A549 (cell line): Measurements from ENCODE around the gene WDR17. TPM values are rescaled to one million over a fixed set of nuclear protein-coding genes. Genes with fewer than 3 reads are reported as not detected.

Source experiments
- ATAC-seq, 2 experiments: fragments of 200-7000 bp in 1 of 2; fragments of >200 bp in 1 of 2; cut with Nextera tagmentation in 1 of 2; cut with Tn5 transposase in 1 of 2; 3 replicates each; pipeline versions ENCODE4 v1.8.0 to v1.9.1; 2018 to 2020; ENCODE audit warnings: mild to moderate bottlenecking in 1 of 2, moderate library complexity in 1 of 2
- CTCF ChIA-PET: fragments of 300-600 bp; sonication (Branson Sonifier 250); formaldehyde crosslinking; extraction: SDS; loops from one replicate; lab custom pipeline; 2021; ENCODE audit warnings: antibody characterized with exemption, inconsistent platforms; lab: Yijun Ruan, JAX
- POLR2A ChIA-PET: fragments of 350-600 bp; formaldehyde crosslinking; extraction: SDS; loops from one replicate; lab custom pipeline; 2021; ENCODE audit warnings: antibody characterized with exemption, inconsistent platforms; lab: Yijun Ruan, JAX
- DNase-seq, 2 experiments: peaks; one replicate each; pipeline versions ENCODE4 v3.0.0 to v3.0.0-alpha.2; 2011 to 2016; ENCODE audit warnings: low read depth in 1 of 2, low spot score in 1 of 2
- FAIRE-seq: peaks from 2 replicates; lab custom pipeline; 2011; peaks lifted over from hg19 to GRCh38; lab: Jason Lieb, UNC
- H3K27ac ChIP-seq, 2 experiments: fragments of >200 bp; sonication (Bioruptor Twin); formaldehyde crosslinking; 3 replicates each; pipeline ENCODE4 v1.5.1; 2016 to 2017
- H3K4me1 ChIP-seq: fragments of >200 bp; sonication (Bioruptor Twin); formaldehyde crosslinking; 3 replicates; pipeline ENCODE4 v1.6.1; 2016
- H3K4me2 ChIP-seq: fragments of >200 bp; sonication (Bioruptor Twin); formaldehyde crosslinking; 3 replicates; pipeline ENCODE4 v1.6.1; 2016
- H3K4me3 ChIP-seq: fragments of >200 bp; sonication (Bioruptor Twin); formaldehyde crosslinking; 3 replicates; pipeline ENCODE4 v1.5.1; 2016
- H3K9me3 ChIP-seq: fragments of >200 bp; sonication (Bioruptor Twin); formaldehyde crosslinking; 3 replicates; pipeline ENCODE4 v1.6.1; 2016
- BCL3 ChIP-seq: fragments of >200 bp; sonication (Bioruptor Twin); formaldehyde crosslinking; IDR thresholded peaks from 3 replicates; pipeline ENCODE4 v1.6.1; 2016
- CBX2 ChIP-seq: fragments of 200-600 bp; sonication (generic); IDR thresholded peaks from 2 replicates; pipeline ENCODE4 v1.6.1; 2016; ENCODE audit warnings: low read depth, mild to moderate bottlenecking, borderline replicate concordance
- CBX8 ChIP-seq: fragments of 200-600 bp; sonication (generic); IDR thresholded peaks from 2 replicates; pipeline ENCODE4 v1.6.1; 2016
- CTCF ChIP-seq: fragments of >200 bp; sonication (Bioruptor Twin); formaldehyde crosslinking; IDR thresholded peaks from 3 replicates; pipeline ENCODE4 v1.5.1; 2016
- E2F6 ChIP-seq: IDR thresholded peaks from 2 replicates; pipeline ENCODE4 v1.6.1; 2012; ENCODE audit warnings: low read depth, borderline replicate concordance
- EHF ChIP-seq: fragments of 250-450 bp; sonication (Bioruptor Pico); IDR thresholded peaks from 2 replicates; pipeline ENCODE4 v1.5.0; 2020; ENCODE audit warnings: mild to moderate bottlenecking
- HDAC2 ChIP-seq: fragments of 200-600 bp; sonication (generic); IDR thresholded peaks from 2 replicates; pipeline ENCODE4 v1.6.1; 2016
- HEYL ChIP-seq: fragments of 250-450 bp; sonication (Bioruptor Pico); IDR thresholded peaks from 2 replicates; pipeline ENCODE4 v1.8.0; 2021; ENCODE audit warnings: mild to moderate bottlenecking, moderate library complexity
- HOXB5 ChIP-seq: fragments of 250-450 bp; sonication (Bioruptor Pico); IDR thresholded peaks from 2 replicates; pipeline ENCODE4 v1.5.0; 2020; ENCODE audit warnings: mild to moderate bottlenecking, moderate library complexity
- KDM1A ChIP-seq: fragments of 200-600 bp; sonication (generic); IDR thresholded peaks from 2 replicates; pipeline ENCODE4 v1.6.1; 2016; ENCODE audit warnings: low read depth, mild to moderate bottlenecking
- MAZ ChIP-seq: fragments of 150-350 bp; IDR thresholded peaks from 2 replicates; pipeline ENCODE4 v1.6.1; 2014; ENCODE audit warnings: antibody characterized with exemption, low read depth, low read length, borderline replicate concordance
- NFE2L2 ChIP-seq: fragments of 150-350 bp; conservative IDR thresholded peaks from 2 replicates; pipeline ENCODE4 v1.6.1; 2014; ENCODE audit warnings: low read length
- PBX3 ChIP-seq: IDR thresholded peaks from 2 replicates; pipeline ENCODE4 v1.6.1; 2012
- POLR2A ChIP-seq: IDR thresholded peaks from 2 replicates; pipeline ENCODE4 v1.6.1; 2012; ENCODE audit warnings: mild to moderate bottlenecking, low read length
- POLR2AphosphoS2 ChIP-seq: conservative IDR thresholded peaks from 2 replicates; pipeline ENCODE4 v1.6.1; 2012; ENCODE audit warnings: low read length, improper control_type of control experiment, inconsistent platforms
- TFCP2L1 ChIP-seq: fragments of 250-450 bp; sonication (Bioruptor Pico); IDR thresholded peaks from 2 replicates; pipeline ENCODE4 v1.5.0; 2021; ENCODE audit warnings: mild to moderate bottlenecking
- ZC3H11A ChIP-seq: fragments of 450-650 bp; IDR thresholded peaks from 2 replicates; pipeline ENCODE4 v1.6.1; 2014; ENCODE audit warnings: antibody characterized with exemption, mild to moderate bottlenecking
- ZFP36 ChIP-seq: fragments of 450-650 bp; IDR thresholded peaks from 2 replicates; pipeline ENCODE4 v1.6.1; 2014; ENCODE audit warnings: borderline replicate concordance; ENCODE audit not compliant: partially characterized antibody
- ZNF302 ChIP-seq: fragments of 250-450 bp; sonication (Bioruptor Pico); IDR thresholded peaks from 2 replicates; pipeline ENCODE4 v1.9.0; 2021; ENCODE audit warnings: inconsistent platforms, mild to moderate bottlenecking, moderate library complexity
- WGBS: methylation state at CpG from one replicate; pipeline ENCODE4 v1.1.6; 2017; ENCODE audit errors: missing lambda C conversion rate; 5-methylcytosine and 5-hydroxymethylcytosine counted together
- polyA plus RNA-seq, 4 experiments: library from polyadenylated mRNA; depleted of rRNA in 3 of 4; stranded (reverse); fragments of >200 nt; fragmentation: RNase III in 1 of 4; extraction: RNeasy Plus Mini Kit Qiagen cat#74134 plus additional on column Dnase treatment in 1 of 4; gene quantifications; 2 replicates in 3 of 4; 3 replicates in 1 of 4; pipeline ENCODE4 v1.2.3, GENCODE V29; 2011 to 2017

The WDR17 gene
- polyA plus RNA-seq, 2 of the 4 experiments (the other 2 are of a cell fraction), result 2.1 to 7.5 TPM

GRCh38 chr4:176198316-176198903 lies 132.8 kb downstream of the WDR17 start:
- CTCF ChIA-PET, result no interaction called here
- no peak overlapping the region for H3K4me2 ChIP-seq
- H3K27ac ChIP-seq, result no peak overlapping the region
- no peaks in the 10 kb centered on the region for H3K9me3 ChIP-seq
- no peak for TF ChIP-seq KDM1A
- POLR2A ChIA-PET, result no interaction called here
- no peak for FAIRE-seq
- ATAC-seq, result no peak
- DNase-seq, result no peak
- H3K4me1 ChIP-seq, result peaks cover 4% of the 10 kb centered on the region; the same call in 2 of the 3 replicates
- no peak overlapping the region for H3K4me3 ChIP-seq
- 67% methylated on average over 8 of the region's 8 CpGs for WGBS

- POLR2A ChIA-PET, result no interaction called here
- DNase-seq (no peak), FAIRE-seq (no peak), ATAC-seq (no peak)
- Histone ChIP-seq H3K4me1 (no peaks in the 10 kb centered on the region), H3K4me3 (no peak overlapping the region), H3K9me3 (no peaks in the 10 kb centered on the region), H3K27ac (no peak overlapping the region), H3K4me2 (no peak overlapping the region)
- TF ChIP-seq POLR2A (no peak), NFE2L2 (no peak), HEYL (no peak), EHF (CRISPR knock-in tag) (no peak), ZNF302 (no peak), CBX2 (no peak)
- WGBS, result 53% methylated on average over 4 of the region's 4 CpGs
- CTCF ChIA-PET, result no interaction called here
These were observed 139.7 kb downstream of the WDR17 start for GRCh38 chr4:176205299-176205698.

- Histone ChIP-seq H3K4me1 (no peaks in the 10 kb centered on the region), H3K27ac (no peak overlapping the region), H3K4me2 (no peak overlapping the region), H3K9me3 (no peaks in the 10 kb centered on the region), H3K4me3 (no peak overlapping the region)
- ATAC-seq, result no peak
- ChIA-PET CTCF (interaction anchor here (0.7 kb wide), 1 partner anchor 11 kb away, joined by 3 read pairs; no protein-coding TSS in a partner anchor), POLR2A (no interaction called here)
- 58% methylated on average over 5 of the region's 5 CpGs for WGBS
- FAIRE-seq, result no peak
- TF ChIP-seq ZFP36 (no peak), ZC3H11A (no peak), CTCF (no peak), BCL3 (no peak), HOXB5 (no peak), HDAC2 (no peak)
- no peak for DNase-seq
These were observed 142.2 kb downstream of the WDR17 start for GRCh38 chr4:176207839-176208238.

- 92% methylated on average over 4 of the region's 4 CpGs for WGBS
- Histone ChIP-seq H3K4me2 (no peak overlapping the region), H3K9me3 (no peaks in the 10 kb centered on the region), H3K4me1 (no peaks in the 10 kb centered on the region), H3K27ac (no peak overlapping the region), H3K4me3 (no peak overlapping the region)
- no peak for ATAC-seq
- no peak for FAIRE-seq
- ChIA-PET CTCF (interaction anchor here (0.6 kb wide), 1 partner anchor 1301 kb away, joined by 3 read pairs; no protein-coding TSS in a partner anchor), POLR2A (no interaction called here)
- no peak for TF ChIP-seq MAZ
- TF ChIP-seq POLR2AphosphoS2, result no peak
- no peak for TF ChIP-seq TFCP2L1 (CRISPR knock-in tag)
- TF ChIP-seq BCL3, result no peak
- no peak for TF ChIP-seq E2F6
- TF ChIP-seq PBX3, result no peak
- no peak for TF ChIP-seq POLR2A
- no peak for TF ChIP-seq CBX8
- no peak for DNase-seq
These were observed 143.9 kb downstream of the WDR17 start for GRCh38 chr4:176209535-176209934.
